ENCODE data around the gene PSMB2.

The PSMB2 gene

GRCh38 chr1:35666216-35666615 is 24.9 kb upstream of the PSMB2 start:
- Histone ChIP-seq H3K4me3 (no peak overlapping the region), H3K27me3 (no peaks in the 10 kb centered on the region), H3K9me3 (no peaks in the 10 kb centered on the region), H3K4me1 (peaks cover 8% of the 10 kb centered on the region), H3K36me3 (no peaks in the 10 kb centered on the region), H3K27ac (no peak overlapping the region), H3K9ac (no peak overlapping the region), H4K20me1 (no peaks in the 10 kb centered on the region), H3K4me2 (no peak overlapping the region)
- no peak for TF ChIP-seq Cebpa-rat (IDR thresholded peaks at IDR 0.05)

GRCh38 chr1:35663434-35663833 is 22.1 kb upstream of the PSMB2 start:
- H3K9me3 ChIP-seq = no peaks in the 10 kb centered on the region
- H3K27ac ChIP-seq = no peak overlapping the region
- H3K9ac ChIP-seq = no peak overlapping the region
- H3K27me3 ChIP-seq = no peaks in the 10 kb centered on the region
- no peaks in the 10 kb centered on the region for H3K4me1 ChIP-seq
- H4K20me1 ChIP-seq = no peaks in the 10 kb centered on the region; the same call in 1 of the 2 replicates
- TF ChIP-seq Cebpa-rat (IDR thresholded peaks at IDR 0.05) = no peak
- H3K4me2 ChIP-seq = no peak overlapping the region
- H3K36me3 ChIP-seq = no peaks in the 10 kb centered on the region
- no peak overlapping the region for H3K4me3 ChIP-seq

DNA sequence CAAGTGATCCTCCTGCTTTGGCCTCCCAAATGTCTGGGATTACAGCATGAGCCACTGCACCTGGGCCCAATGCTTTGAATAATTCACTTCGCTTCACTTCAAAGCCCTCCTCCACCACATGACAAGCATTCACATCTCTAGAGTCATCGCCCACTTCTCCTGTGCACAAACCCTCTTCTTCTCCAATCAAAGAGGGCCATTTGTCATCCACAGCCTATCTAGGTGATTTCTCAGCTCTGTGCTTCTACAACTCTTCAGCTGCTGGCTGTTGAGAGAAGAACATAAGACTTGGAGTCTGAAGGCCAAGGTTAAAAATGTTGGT is 20.1 kb upstream of the PSMB2 start:
- no peak overlapping the region for H3K4me2 ChIP-seq
- H3K4me3 ChIP-seq = no peak overlapping the region
- H3K36me3 ChIP-seq = no peaks in the 10 kb centered on the region
- H3K9ac ChIP-seq = no peak overlapping the region
- TF ChIP-seq Cebpa-rat (IDR thresholded peaks at IDR 0.05) = no peak
- no peaks in the 10 kb centered on the region for H3K4me1 ChIP-seq
- H3K27me3 ChIP-seq = no peaks in the 10 kb centered on the region
- H3K27ac ChIP-seq = no peak overlapping the region
- no peaks in the 10 kb centered on the region; the same call in 1 of the 2 replicates for H4K20me1 ChIP-seq
- no peaks in the 10 kb centered on the region for H3K9me3 ChIP-seq

- no peaks in the 10 kb centered on the region; the same call in 1 of the 2 replicates for H4K20me1 ChIP-seq
- H3K9me3 ChIP-seq = no peaks in the 10 kb centered on the region
- no peaks in the 10 kb centered on the region for H3K36me3 ChIP-seq
- no peak for TF ChIP-seq Cebpa-rat (IDR thresholded peaks at IDR 0.05)
- no peak overlapping the region for H3K9ac ChIP-seq
- H3K4me3 ChIP-seq = no peak overlapping the region
- H3K27me3 ChIP-seq = no peaks in the 10 kb centered on the region
- H3K4me2 ChIP-seq = no peak overlapping the region
- no peak overlapping the region for H3K27ac ChIP-seq
- H3K4me1 ChIP-seq = no peaks in the 10 kb centered on the region
These were observed 19.5 kb upstream of the PSMB2 start for GRCh38 chr1:35660581-35661473.

- Histone ChIP-seq H3K4me1 (no peaks in the 10 kb centered on the region), H4K20me1 (no peaks in the 10 kb centered on the region; the same call in 1 of the 2 replicates), H3K9ac (no peak overlapping the region), H3K4me3 (no peak overlapping the region), H3K27me3 (no peaks in the 10 kb centered on the region), H3K9me3 (no peaks in the 10 kb centered on the region), H3K27ac (no peak overlapping the region), H3K4me2 (no peak overlapping the region), H3K36me3 (no peaks in the 10 kb centered on the region)
- TF ChIP-seq Cebpa-rat (IDR thresholded peaks at IDR 0.05) = no peak
These were observed 18.3 kb upstream of the PSMB2 start for GRCh38 chr1:35659589-35659988.

DNA sequence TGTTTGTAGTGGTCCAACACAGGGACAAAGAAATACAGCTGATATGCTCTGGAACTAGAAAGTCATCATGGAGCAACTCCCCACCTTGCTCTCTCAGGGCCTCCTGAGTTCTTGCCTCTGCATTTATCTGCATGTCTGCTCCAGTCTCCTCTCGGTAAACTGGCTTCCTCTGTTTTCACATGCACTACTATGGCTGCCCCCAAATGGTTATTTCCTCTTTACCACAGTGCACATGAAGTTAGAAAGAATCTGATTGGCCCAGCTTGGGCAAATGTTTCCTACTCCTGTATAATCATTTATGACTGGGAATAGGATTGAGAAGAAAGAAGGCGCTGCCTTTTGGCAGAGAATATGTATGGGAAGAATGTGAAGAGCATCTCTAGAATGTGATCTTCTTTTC is 16.5 kb upstream of the PSMB2 start:
- no peaks in the 10 kb centered on the region for H3K36me3 ChIP-seq
- H3K4me1 ChIP-seq = no peaks in the 10 kb centered on the region
- H3K4me3 ChIP-seq = no peak overlapping the region
- no peak overlapping the region for H3K27ac ChIP-seq
- no peaks in the 10 kb centered on the region for H3K27me3 ChIP-seq
- no peak overlapping the region for H3K9ac ChIP-seq
- no peaks in the 10 kb centered on the region; the same call in 1 of the 2 replicates for H4K20me1 ChIP-seq
- H3K4me2 ChIP-seq = no peak overlapping the region
- no peaks in the 10 kb centered on the region for H3K9me3 ChIP-seq
- no peak for TF ChIP-seq Cebpa-rat (IDR thresholded peaks at IDR 0.05)

- Histone ChIP-seq H4K20me1 (no peaks in the 10 kb centered on the region; the same call in 1 of the 2 replicates), H3K4me1 (no peaks in the 10 kb centered on the region), H3K9ac (no peak overlapping the region), H3K4me3 (no peak overlapping the region), H3K36me3 (no peaks in the 10 kb centered on the region), H3K4me2 (no peak overlapping the region), H3K9me3 (no peaks in the 10 kb centered on the region), H3K27me3 (no peaks in the 10 kb centered on the region), H3K27ac (no peak overlapping the region)
- no peak for TF ChIP-seq Cebpa-rat (IDR thresholded peaks at IDR 0.05)
These were observed 15.5 kb upstream of the PSMB2 start for GRCh38 chr1:35656863-35657232.

GRCh38 chr1:35656148-35656862 is 15.0 kb upstream of the PSMB2 start:
- no peaks in the 10 kb centered on the region for H3K27me3 ChIP-seq
- no peaks in the 10 kb centered on the region for H3K36me3 ChIP-seq
- TF ChIP-seq Cebpa-rat (IDR thresholded peaks at IDR 0.05) = no peak
- H3K27ac ChIP-seq = no peak overlapping the region
- no peaks in the 10 kb centered on the region; the same call in 1 of the 2 replicates for H4K20me1 ChIP-seq
- no peak overlapping the region for H3K9ac ChIP-seq
- no peaks in the 10 kb centered on the region for H3K4me1 ChIP-seq
- no peak overlapping the region for H3K4me2 ChIP-seq
- no peaks in the 10 kb centered on the region for H3K9me3 ChIP-seq
- no peak overlapping the region for H3K4me3 ChIP-seq

DNA sequence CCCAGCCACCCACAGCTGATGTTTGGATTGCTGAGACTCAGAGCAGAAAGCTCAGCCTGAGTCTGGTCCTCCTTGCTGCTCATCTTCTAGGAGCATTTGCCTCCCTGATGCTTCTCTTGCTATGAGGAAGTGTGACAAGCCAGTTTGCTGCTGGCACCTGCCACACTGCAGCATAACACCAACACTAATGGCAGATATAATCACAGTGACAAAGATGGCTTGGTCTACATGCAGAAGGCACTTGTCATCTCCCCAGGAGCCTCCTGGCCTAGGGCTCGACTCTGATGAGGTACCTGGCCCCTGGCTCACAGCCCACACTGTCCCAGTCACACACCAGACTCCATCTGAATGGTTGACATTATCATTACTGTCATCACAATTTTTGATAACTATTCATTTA is 13.9 kb upstream of the PSMB2 start:
- H3K4me1 ChIP-seq = no peaks in the 10 kb centered on the region
- H3K9me3 ChIP-seq = no peaks in the 10 kb centered on the region
- H4K20me1 ChIP-seq = no peaks in the 10 kb centered on the region
- no peaks in the 10 kb centered on the region for H3K27me3 ChIP-seq
- H3K4me2 ChIP-seq = no peak overlapping the region
- no peak overlapping the region for H3K27ac ChIP-seq
- no peak for TF ChIP-seq Cebpa-rat (IDR thresholded peaks at IDR 0.05)
- H3K9ac ChIP-seq = no peak overlapping the region
- no peak overlapping the region for H3K4me3 ChIP-seq
- no peaks in the 10 kb centered on the region for H3K36me3 ChIP-seq

DNA sequence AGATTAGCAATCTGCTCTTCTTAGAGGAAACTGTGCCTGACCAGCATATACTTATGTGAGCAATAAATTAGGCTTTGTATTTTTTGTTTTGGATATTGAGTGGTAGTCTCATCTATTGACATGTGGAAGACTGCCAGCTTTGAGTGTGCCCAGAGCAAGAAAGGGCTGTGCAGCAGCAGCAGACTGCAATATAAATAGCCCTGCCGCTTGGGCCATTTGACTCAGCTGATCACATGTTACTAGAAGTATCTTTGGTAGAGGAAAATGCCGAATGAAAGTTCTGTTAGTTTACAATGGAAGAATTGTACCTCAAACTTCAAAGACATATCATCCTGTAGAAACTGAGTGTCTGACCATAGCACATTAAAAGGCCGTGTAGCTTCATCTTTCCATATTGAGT is 9.1 kb upstream of the PSMB2 start:
- H3K27ac ChIP-seq = no peak overlapping the region
- H3K36me3 ChIP-seq = no peaks in the 10 kb centered on the region
- H3K9me3 ChIP-seq = no peaks in the 10 kb centered on the region
- H3K4me1 ChIP-seq = no peaks in the 10 kb centered on the region
- no peak for TF ChIP-seq Cebpa-rat (IDR thresholded peaks at IDR 0.05)
- H3K4me3 ChIP-seq = no peak overlapping the region
- no peak overlapping the region for H3K9ac ChIP-seq
- H3K27me3 ChIP-seq = no peaks in the 10 kb centered on the region
- no peak overlapping the region for H3K4me2 ChIP-seq
- no peaks in the 10 kb centered on the region for H4K20me1 ChIP-seq
